GM18526 (cell line): ENCODE results near the gene HBP1.

ENCODE experiments used
- POLR2A ChIP-seq: IDR thresholded peaks from 3 replicates; pipeline ENCODE4 v1.6.1; 2011; ENCODE audit not compliant: insufficient read length; ENCODE audit errors: extremely low read depth

Gene HBP1

DNA sequence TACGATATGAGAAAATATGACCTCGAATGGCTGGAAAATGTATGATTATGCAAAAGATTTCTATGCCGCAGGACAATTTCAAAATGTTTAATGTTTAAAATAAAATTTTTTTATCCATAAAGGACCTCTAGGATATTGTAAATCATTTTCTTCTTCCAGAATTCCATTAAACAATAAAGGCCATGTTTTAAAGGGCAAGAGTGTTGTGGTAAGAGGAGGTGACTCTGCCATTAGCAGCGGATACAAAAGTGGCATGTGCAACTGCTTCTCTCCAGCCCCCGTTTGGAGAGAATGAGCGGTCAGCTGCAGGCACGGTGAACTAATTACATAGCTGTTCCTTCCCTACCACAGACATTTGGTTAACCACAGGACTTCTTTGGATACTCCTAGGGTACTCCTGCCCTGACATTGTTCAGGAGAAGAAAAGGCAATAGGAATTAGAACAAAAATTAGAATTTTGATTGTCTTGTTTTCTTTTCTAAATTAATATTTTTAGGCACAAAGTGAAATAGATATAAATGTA is 63.8 kb downstream of the HBP1 start:
- TF ChIP-seq POLR2A, result no peak

DNA sequence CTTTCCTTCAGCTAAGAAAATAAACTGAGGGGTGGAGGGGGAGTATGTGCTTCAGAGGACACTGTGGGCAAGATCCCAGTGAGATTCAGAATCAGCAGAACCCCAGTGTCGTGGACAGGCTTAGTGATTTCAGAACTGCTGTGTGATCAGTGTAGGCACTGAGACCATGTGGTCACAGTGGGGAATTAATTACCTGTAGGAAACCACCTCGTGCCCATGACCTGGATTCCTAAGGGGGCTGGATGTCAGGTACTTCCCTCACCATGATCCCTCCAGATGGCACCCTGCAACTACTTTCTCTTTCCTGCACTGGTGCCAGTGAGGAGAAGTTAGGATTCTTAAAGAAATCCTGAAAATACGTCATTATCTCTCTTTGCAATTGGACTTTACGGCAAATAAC is 64.4 kb downstream of the HBP1 start:
- no peak for TF ChIP-seq POLR2A

DNA sequence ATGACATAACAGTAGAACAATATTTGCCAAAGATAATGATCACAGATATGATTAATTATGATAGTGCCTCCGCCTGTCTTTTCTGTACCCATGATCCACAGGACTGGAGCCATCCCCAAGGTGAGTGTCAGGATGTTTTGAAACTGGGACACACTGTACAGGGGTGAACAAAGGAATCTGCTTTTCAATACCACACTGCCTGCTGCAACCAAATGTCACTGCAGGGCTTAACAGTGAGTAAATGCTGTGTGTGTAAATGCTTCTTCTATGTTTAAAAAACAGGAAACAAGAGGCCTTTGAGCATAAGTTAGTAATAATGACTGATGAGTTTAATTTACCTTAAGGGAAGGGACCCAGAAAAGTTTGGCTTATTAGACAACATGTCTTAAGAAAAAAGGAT is 65.2 kb downstream of the HBP1 start:
- TF ChIP-seq POLR2A, result no peak

DNA sequence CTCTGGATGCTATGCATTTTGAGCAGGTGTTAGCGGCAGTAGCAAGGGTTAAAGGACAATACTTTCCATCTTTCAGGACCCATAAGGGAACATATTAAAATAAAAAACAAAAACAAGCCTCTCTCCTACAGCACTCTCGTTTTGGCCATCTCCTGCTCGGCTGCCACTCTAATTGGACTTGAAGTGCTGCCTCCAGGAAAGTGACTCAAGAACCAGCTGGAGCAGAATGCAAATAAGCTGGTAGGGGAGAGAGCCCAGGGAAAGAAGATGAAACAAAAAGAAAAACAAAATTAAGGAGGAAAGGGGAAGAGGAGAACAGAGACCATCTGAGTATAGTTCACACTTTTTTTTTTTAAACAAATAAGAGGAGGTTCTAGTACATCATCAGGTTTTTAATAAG is 65.6 kb downstream of the HBP1 start:
- TF ChIP-seq POLR2A, result no peak

DNA sequence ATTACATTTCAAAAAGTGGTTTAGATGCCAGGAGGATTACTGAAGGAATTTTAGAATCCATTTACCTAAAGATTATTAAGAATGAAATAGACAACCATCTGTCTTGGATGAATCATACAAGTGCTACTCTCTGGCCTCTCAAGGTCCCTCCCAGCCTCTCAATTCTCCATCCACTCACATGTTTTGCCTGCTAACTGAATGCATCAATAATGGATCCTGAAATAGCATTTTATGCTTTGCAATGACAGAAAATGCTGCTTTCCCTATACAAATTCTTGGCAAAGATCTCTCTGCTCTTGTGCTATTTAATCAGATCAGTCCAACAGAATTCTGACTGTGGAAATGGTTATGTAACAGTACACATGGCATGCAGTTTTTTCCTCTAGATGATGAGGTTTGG is 68.1 kb downstream of the HBP1 start:
- TF ChIP-seq POLR2A, result no peak

DNA sequence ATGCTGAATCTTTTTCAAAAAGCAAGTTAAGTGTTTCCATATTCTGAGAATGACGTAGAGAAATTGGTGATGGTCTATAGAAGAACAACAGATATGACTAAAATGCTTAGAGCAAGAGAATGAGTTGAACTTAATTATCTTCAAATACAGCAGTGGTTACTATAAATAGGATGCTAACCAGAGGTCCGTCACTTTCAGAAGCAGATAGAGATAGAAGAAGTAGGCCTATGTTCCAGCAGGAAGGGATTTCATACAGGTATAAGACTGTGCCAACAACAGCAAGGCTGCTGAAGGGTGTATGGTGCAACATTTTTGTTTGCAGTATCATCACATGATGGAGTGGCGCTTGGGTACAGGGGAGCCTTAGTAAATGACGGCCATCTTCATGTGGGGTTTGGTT is 68.6 kb downstream of the HBP1 start:
- no peak for TF ChIP-seq POLR2A

DNA sequence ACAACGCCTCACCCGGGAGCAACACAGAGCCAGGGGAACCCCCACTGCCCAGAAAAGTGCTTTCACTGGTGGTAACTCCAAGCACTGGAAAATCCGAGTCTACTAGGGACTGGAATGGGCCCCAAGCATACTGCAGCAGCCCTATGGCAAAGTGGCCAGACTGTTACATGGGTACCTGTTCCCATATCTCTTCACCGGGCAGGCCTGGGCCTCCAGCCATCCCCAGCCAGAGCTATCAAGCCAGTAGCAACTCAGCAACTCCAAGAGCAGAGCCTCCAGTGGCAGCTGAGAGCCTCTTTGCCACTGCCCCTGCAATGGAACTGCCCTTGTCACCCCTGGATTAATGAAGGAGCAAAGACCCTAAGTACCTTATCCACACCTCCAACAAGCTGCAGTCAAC is 73.5 kb downstream of the HBP1 start:
- no peak for TF ChIP-seq POLR2A

DNA sequence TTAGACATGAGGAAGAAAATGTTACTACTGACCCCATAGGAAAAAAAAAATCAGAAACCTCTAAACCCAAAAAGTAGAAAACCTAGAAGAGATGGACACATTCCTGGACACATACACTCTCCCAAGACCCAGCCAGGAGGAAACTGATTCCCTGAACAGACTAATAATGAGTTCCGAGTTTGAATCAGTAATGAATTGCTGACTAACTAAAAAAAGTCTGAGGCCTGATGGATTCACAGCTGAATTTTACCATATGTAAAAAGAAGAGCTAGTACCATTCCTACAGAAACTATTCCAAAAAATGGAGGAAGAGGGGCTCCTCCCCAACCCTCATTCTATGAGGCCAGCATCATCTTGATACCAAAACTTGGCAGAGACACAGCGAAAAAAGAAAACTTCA is 75.8 kb downstream of the HBP1 start:
- no peak for TF ChIP-seq POLR2A

DNA sequence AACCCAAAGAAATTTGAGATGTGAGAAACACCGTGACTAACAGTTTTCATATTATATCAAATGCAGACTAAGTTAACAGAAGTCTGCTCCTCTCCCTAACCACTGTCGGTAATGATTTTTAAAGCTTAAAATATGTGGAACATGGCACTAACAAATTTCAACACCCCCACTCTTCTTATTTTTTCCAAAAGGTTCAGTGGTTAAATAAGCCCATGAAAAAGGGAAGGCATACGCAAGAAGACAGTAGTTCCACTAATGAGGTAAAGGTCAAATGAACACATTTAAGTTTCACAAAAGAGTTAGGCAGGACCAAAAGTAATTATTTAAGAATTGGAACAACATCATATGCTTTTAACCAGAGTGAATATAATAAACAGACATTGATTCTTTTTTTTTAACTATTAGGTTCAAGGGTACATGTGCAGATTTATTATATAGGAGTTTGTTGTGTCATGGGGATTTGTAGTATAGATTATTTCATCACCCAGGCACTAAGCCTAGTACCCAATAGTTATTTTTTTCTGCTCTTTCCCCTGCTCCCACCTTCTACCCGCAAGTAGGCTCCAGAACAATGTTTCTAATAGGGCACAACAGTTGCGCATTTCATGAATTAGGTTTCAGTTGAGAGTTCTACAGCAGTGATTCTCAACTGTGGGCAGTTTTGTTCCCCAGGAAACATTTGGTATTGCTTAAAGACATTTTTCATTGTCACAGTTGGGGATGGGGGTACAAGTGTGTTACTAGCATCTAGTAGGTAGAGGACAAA is 79.9 kb downstream of the HBP1 start:
- TF ChIP-seq POLR2A, result no peak

DNA sequence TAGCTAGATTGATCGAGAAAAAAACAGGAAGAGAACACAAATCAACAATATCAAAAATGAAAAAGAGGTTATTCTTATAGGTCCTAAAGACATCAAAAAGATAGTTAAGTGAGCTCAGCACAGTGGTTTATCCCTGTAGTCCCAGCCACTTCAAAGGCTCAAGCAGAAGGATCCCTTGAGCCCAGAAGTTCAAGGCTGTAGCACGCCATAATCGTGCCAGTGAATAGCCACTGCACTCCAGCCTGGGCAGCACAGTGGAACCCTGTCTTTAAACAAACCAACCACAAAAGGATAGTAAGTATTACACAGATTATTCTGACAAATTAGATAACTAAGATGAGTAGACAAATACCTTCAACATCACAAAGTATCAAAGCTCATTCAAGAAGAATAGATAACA is 83.2 kb downstream of the HBP1 start:
- no peak for TF ChIP-seq POLR2A
